ENCODE measurements around the gene NANOS1.

NANOS1 gene

GRCh38 chr10:119028900-119029612, 458 bp upstream of the NANOS1 start:
- Histone ChIP-seq H3K9ac (ENCODE audit: low read length in 5 of 5) (peak overlapping the region in 4 of 5 donors; percentile 9 to 72 (median 54)), H3K27ac (ENCODE audit: low read depth, low read length) (no peak overlapping the region), H3K4me3 (ENCODE audit: low read depth in 1 of 5, low read length in 5 of 5) (peak overlapping the region; percentile 59 to 70 (median 67))

GRCh38 chr10:119030421-119031250, 1.1 kb downstream of the NANOS1 start:
- Histone ChIP-seq H3K9me3 (ENCODE audit: control insufficient read depth in 5 of 5, low read length in 5 of 5) (no peaks in the 10 kb centered on the region), H3K27me3 (ENCODE audit: control insufficient read depth in 5 of 5, insufficient read depth in 4 of 5, low read length in 5 of 5) (no peaks in the 10 kb centered on the region), H3K27ac (ENCODE audit: low read depth, low read length) (no peak overlapping the region), H3K4me3 (ENCODE audit: low read depth in 1 of 5, low read length in 5 of 5) (peak overlapping the region; percentile 52 to 66 (median 65)), H3K36me3 (ENCODE audit: control insufficient read depth in 5 of 5, insufficient read depth in 5 of 5, low read length in 5 of 5) (peaks cover 12 to 23% (median 18%) of the 10 kb centered on the region in 5 donors), H3K4me1 (ENCODE audit: control insufficient read depth in 5 of 5, insufficient read depth in 5 of 5, low read length in 5 of 5) (peaks cover 0 to 34% (median 26%) of the 10 kb centered on the region in 5 donors), H3K9ac (ENCODE audit: low read length in 5 of 5) (peak overlapping the region in 1 of 5 donors; percentile 52)

More at GRCh38 chr10:119028900-119029612, 458 bp upstream of the NANOS1 start:
- no peaks in the 10 kb centered on the region for H3K9me3 ChIP-seq (ENCODE audit: control insufficient read depth in 5 of 5, low read length in 5 of 5)
- H3K36me3 ChIP-seq (ENCODE audit: control insufficient read depth in 5 of 5, insufficient read depth in 5 of 5, low read length in 5 of 5): peaks cover 4 to 14% (median 10%) of the 10 kb centered on the region in 5 donors
- peaks cover 0 to 36% (median 27%) of the 10 kb centered on the region in 5 donors for H3K4me1 ChIP-seq (ENCODE audit: control insufficient read depth in 5 of 5, insufficient read depth in 5 of 5, low read length in 5 of 5)
- no peaks in the 10 kb centered on the region for H3K27me3 ChIP-seq (ENCODE audit: control insufficient read depth in 5 of 5, insufficient read depth in 4 of 5, low read length in 5 of 5)

GRCh38 chr10:119031496-119032059, 2.1 kb downstream of the NANOS1 start:
- H3K9ac ChIP-seq (ENCODE audit: low read length in 5 of 5): no peak overlapping the region
- no peak overlapping the region for H3K27ac ChIP-seq (ENCODE audit: low read depth, low read length)
- H3K27me3 ChIP-seq (ENCODE audit: control insufficient read depth in 5 of 5, insufficient read depth in 4 of 5, low read length in 5 of 5): no peaks in the 10 kb centered on the region
- H3K36me3 ChIP-seq (ENCODE audit: control insufficient read depth in 5 of 5, insufficient read depth in 5 of 5, low read length in 5 of 5): peaks cover 16 to 31% (median 26%) of the 10 kb centered on the region in 5 donors
- H3K4me3 ChIP-seq (ENCODE audit: low read depth in 1 of 5, low read length in 5 of 5): peak overlapping the region in 1 of 5 donors; percentile 65
- H3K9me3 ChIP-seq (ENCODE audit: control insufficient read depth in 5 of 5, low read length in 5 of 5): no peaks in the 10 kb centered on the region
- H3K4me1 ChIP-seq (ENCODE audit: control insufficient read depth in 5 of 5, insufficient read depth in 5 of 5, low read length in 5 of 5): peaks cover 0 to 32% (median 25%) of the 10 kb centered on the region in 5 donors

GRCh38 chr10:119039161-119039560, 9.6 kb downstream of the NANOS1 start:
- Histone ChIP-seq H3K27me3 (ENCODE audit: control insufficient read depth in 5 of 5, insufficient read depth in 4 of 5, low read length in 5 of 5) (no peaks in the 10 kb centered on the region), H3K36me3 (ENCODE audit: control insufficient read depth in 5 of 5, insufficient read depth in 5 of 5, low read length in 5 of 5) (peaks cover 43 to 92% (median 85%) of the 10 kb centered on the region in 5 donors), H3K9ac (ENCODE audit: low read length in 5 of 5) (no peak overlapping the region), H3K9me3 (ENCODE audit: control insufficient read depth in 5 of 5, low read length in 5 of 5) (no peaks in the 10 kb centered on the region), H3K4me3 (ENCODE audit: low read depth in 1 of 5, low read length in 5 of 5) (no peak overlapping the region), H3K27ac (ENCODE audit: low read depth, low read length) (no peak overlapping the region), H3K4me1 (ENCODE audit: control insufficient read depth in 5 of 5, insufficient read depth in 5 of 5, low read length in 5 of 5) (no peaks in the 10 kb centered on the region)

- Histone ChIP-seq H3K9me3 (ENCODE audit: control insufficient read depth in 5 of 5, low read length in 5 of 5) (no peaks in the 10 kb centered on the region), H3K4me3 (ENCODE audit: low read depth in 1 of 5, low read length in 5 of 5) (no peak overlapping the region), H3K27me3 (ENCODE audit: control insufficient read depth in 5 of 5, insufficient read depth in 4 of 5, low read length in 5 of 5) (no peaks in the 10 kb centered on the region), H3K27ac (ENCODE audit: low read depth, low read length) (no peak overlapping the region), H3K4me1 (ENCODE audit: control insufficient read depth in 5 of 5, insufficient read depth in 5 of 5, low read length in 5 of 5) (no peaks in the 10 kb centered on the region), H3K36me3 (ENCODE audit: control insufficient read depth in 5 of 5, insufficient read depth in 5 of 5, low read length in 5 of 5) (peaks cover 39 to 98% (median 95%) of the 10 kb centered on the region in 5 donors), H3K9ac (ENCODE audit: low read length in 5 of 5) (no peak overlapping the region)
These were observed 11.8 kb downstream of the NANOS1 start for GRCh38 chr10:119041326-119041725.

- no peak overlapping the region for H3K9ac ChIP-seq (ENCODE audit: low read length in 5 of 5)
- no peak overlapping the region for H3K4me3 ChIP-seq (ENCODE audit: low read depth in 1 of 5, low read length in 5 of 5)
- H3K27ac ChIP-seq (ENCODE audit: low read depth, low read length): no peak overlapping the region
- H3K36me3 ChIP-seq (ENCODE audit: control insufficient read depth in 5 of 5, insufficient read depth in 5 of 5, low read length in 5 of 5): peaks cover 37 to 99% (median 95%) of the 10 kb centered on the region in 5 donors
- H3K9me3 ChIP-seq (ENCODE audit: control insufficient read depth in 5 of 5, low read length in 5 of 5): no peaks in the 10 kb centered on the region
- H3K27me3 ChIP-seq (ENCODE audit: control insufficient read depth in 5 of 5, insufficient read depth in 4 of 5, low read length in 5 of 5): no peaks in the 10 kb centered on the region
- no peaks in the 10 kb centered on the region for H3K4me1 ChIP-seq (ENCODE audit: control insufficient read depth in 5 of 5, insufficient read depth in 5 of 5, low read length in 5 of 5)
These were observed 12.7 kb downstream of the NANOS1 start for GRCh38 chr10:119042169-119042568.

- no peak overlapping the region for H3K27ac ChIP-seq (ENCODE audit: low read depth, low read length)
- no peak overlapping the region for H3K4me3 ChIP-seq (ENCODE audit: low read depth in 1 of 5, low read length in 5 of 5)
- H3K4me1 ChIP-seq (ENCODE audit: control insufficient read depth in 5 of 5, insufficient read depth in 5 of 5, low read length in 5 of 5): no peaks in the 10 kb centered on the region
- H3K9me3 ChIP-seq (ENCODE audit: control insufficient read depth in 5 of 5, low read length in 5 of 5): no peaks in the 10 kb centered on the region
- no peaks in the 10 kb centered on the region for H3K27me3 ChIP-seq (ENCODE audit: control insufficient read depth in 5 of 5, insufficient read depth in 4 of 5, low read length in 5 of 5)
- no peak overlapping the region for H3K9ac ChIP-seq (ENCODE audit: low read length in 5 of 5)
- peaks cover 38 to 99% (median 95%) of the 10 kb centered on the region in 5 donors for H3K36me3 ChIP-seq (ENCODE audit: control insufficient read depth in 5 of 5, insufficient read depth in 5 of 5, low read length in 5 of 5)
These were observed 16.0 kb downstream of the NANOS1 start for GRCh38 chr10:119045561-119045960.

GRCh38 chr10:119049361-119049760, 19.8 kb downstream of the NANOS1 start:
- Histone ChIP-seq H3K4me1 (ENCODE audit: control insufficient read depth in 5 of 5, insufficient read depth in 5 of 5, low read length in 5 of 5) (no peaks in the 10 kb centered on the region), H3K9me3 (ENCODE audit: control insufficient read depth in 5 of 5, low read length in 5 of 5) (no peaks in the 10 kb centered on the region), H3K27me3 (ENCODE audit: control insufficient read depth in 5 of 5, insufficient read depth in 4 of 5, low read length in 5 of 5) (no peaks in the 10 kb centered on the region), H3K4me3 (ENCODE audit: low read depth in 1 of 5, low read length in 5 of 5) (no peak overlapping the region), H3K9ac (ENCODE audit: low read length in 5 of 5) (no peak overlapping the region), H3K36me3 (ENCODE audit: control insufficient read depth in 5 of 5, insufficient read depth in 5 of 5, low read length in 5 of 5) (peaks cover 53 to 99% (median 96%) of the 10 kb centered on the region in 5 donors), H3K27ac (ENCODE audit: low read depth, low read length) (no peak overlapping the region)

- Histone ChIP-seq H3K4me1 (ENCODE audit: control insufficient read depth in 5 of 5, insufficient read depth in 5 of 5, low read length in 5 of 5) (no peaks in the 10 kb centered on the region), H3K27me3 (ENCODE audit: control insufficient read depth in 5 of 5, insufficient read depth in 4 of 5, low read length in 5 of 5) (no peaks in the 10 kb centered on the region), H3K36me3 (ENCODE audit: control insufficient read depth in 5 of 5, insufficient read depth in 5 of 5, low read length in 5 of 5) (peaks cover 53 to 99% (median 95%) of the 10 kb centered on the region in 5 donors), H3K4me3 (ENCODE audit: low read depth in 1 of 5, low read length in 5 of 5) (no peak overlapping the region), H3K9me3 (ENCODE audit: control insufficient read depth in 5 of 5, low read length in 5 of 5) (no peaks in the 10 kb centered on the region), H3K27ac (ENCODE audit: low read depth, low read length) (no peak overlapping the region), H3K9ac (ENCODE audit: low read length in 5 of 5) (no peak overlapping the region)
These were observed 20.3 kb downstream of the NANOS1 start for GRCh38 chr10:119049777-119050176.

Data from subcutaneous abdominal adipose tissue (tissue), 5 donors.